ENCODE data around the gene TFF1. TPM values are rescaled to one million over a fixed set of nuclear protein-coding genes. Genes with fewer than 3 reads are reported as not detected.

TFF1 gene
- polyA plus RNA-seq, 1 donor from 2014 or later, result not detected

DNA sequence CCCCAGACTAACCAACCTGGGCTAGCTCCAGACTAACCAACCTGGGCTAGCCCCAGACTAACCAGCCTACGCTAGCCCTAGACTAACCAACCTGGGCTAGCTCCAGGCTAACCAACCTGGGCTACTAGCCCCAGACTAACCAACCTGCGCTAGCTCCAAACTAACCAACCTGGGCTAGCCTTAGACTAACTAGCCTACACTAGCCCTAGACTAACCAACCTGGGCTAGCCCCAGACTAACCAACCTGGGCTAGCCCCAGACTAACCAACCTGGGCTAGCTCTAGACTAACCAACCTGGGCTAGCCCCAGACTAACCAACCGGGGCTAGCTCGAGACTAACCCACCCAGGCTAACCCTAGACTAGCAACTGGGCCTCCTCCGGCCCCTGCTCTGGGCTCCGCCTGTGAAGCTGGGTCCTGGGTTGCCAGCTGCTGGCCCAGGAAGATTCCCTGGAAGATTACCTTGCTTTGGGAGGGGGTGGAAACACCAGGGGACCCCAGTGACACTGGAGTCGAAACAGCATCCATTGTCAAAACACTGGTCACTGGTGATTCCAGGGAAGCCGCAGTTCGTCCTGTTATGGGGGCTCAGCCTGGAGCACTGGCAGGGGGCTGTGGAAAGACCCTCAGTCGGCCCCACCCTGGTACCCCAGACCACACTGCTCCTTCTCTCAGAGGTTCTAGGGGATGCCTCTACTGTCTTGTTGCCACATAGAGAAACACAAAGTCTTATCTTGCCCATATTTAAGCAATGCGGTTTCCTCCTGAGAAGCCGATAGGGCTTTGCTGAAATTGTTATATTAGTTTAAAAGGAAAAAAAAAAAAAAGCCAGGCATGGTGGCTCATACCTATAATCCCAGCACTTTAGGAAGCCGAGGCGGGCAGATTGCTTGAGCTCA, 16.7 kb downstream of the TFF1 start:
- no peak overlapping the region for H3K27ac ChIP-seq (ENCODE audit: low read length)
- TF ChIP-seq RAD21 (conservative IDR thresholded peaks at IDR 0.05) (no peak), EZH2 (IDR thresholded peaks at IDR 0.05; ENCODE audit: borderline replicate concordance, insufficient read depth, low read length, poor library complexity, severe bottlenecking) (no peak), REST (IDR thresholded peaks at IDR 0.05; ENCODE audit: borderline replicate concordance) (no peak), EP300 (conservative IDR thresholded peaks at IDR 0.05; ENCODE audit: poor library complexity, severe bottlenecking) (no peak), CTCF (IDR thresholded peaks at IDR 0.05; ENCODE audit: poor library complexity, severe bottlenecking) (no peak), TAF1 (IDR thresholded peaks at IDR 0.05; ENCODE audit: low read depth) (no peak), SMC3 (conservative IDR thresholded peaks at IDR 0.05; ENCODE audit: poor library complexity) (no peak), MXI1 (conservative IDR thresholded peaks at IDR 0.05; ENCODE audit: poor library complexity, severe bottlenecking) (no peak), POLR2AphosphoS5 (IDR thresholded peaks at IDR 0.05) (no peak)
- no peaks in the 10 kb centered on the region for H3K9me3 ChIP-seq (ENCODE audit: low read length)
- no peaks in the 10 kb centered on the region for H3F3A ChIP-seq (ENCODE audit: insufficient read depth, low read length, poor library complexity, severe bottlenecking)
- H3K9ac ChIP-seq (ENCODE audit: low read length), result no peak overlapping the region
- no peaks in the 10 kb centered on the region for H4K20me1 ChIP-seq (ENCODE audit: insufficient read depth)
- H3K9me2 ChIP-seq (ENCODE audit: insufficient read depth, low read length), result no peaks in the 10 kb centered on the region
- H3K4me3 ChIP-seq (ENCODE audit: low read length), result no peak overlapping the region
- no peak overlapping the region for H3K4me2 ChIP-seq (ENCODE audit: low read length)
- H3K27me3 ChIP-seq (ENCODE audit: insufficient read depth, low read depth, low read length), result no peaks in the 10 kb centered on the region
- no peaks in the 10 kb centered on the region for H3K36me3 ChIP-seq (ENCODE audit: insufficient read depth, low read length)
- H2AFZ ChIP-seq (ENCODE audit: low read depth, low read length), result no peak overlapping the region
- no peaks in the 10 kb centered on the region for H3K79me2 ChIP-seq (replicated peaks; ENCODE audit: insufficient read depth, low read length)

DNA sequence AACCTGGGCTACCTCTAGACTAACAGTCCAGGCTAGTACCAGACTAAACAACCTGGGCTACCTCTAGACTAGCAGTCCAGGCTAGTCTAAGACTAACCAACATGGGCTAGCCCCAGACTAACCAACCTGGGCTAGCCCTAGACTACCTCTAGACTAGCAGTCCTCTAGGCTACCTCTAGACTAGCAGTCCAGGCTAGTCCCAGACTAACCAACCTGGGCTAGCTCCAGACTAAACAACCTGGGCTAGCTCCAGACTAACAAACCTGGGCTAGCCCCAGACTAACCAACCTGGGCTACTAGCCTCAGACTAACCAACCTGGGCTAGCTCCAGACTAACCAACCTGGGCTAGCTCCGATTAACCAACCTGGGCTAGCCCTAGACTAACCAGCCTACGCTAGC, 17.6 kb downstream of the TFF1 start:
- Histone ChIP-seq H3K9me2 (ENCODE audit: insufficient read depth, low read length) (no peaks in the 10 kb centered on the region), H3K36me3 (ENCODE audit: insufficient read depth, low read length) (no peaks in the 10 kb centered on the region), H4K20me1 (ENCODE audit: insufficient read depth) (no peaks in the 10 kb centered on the region), H3K4me3 (ENCODE audit: low read length) (no peak overlapping the region), H3F3A (ENCODE audit: insufficient read depth, low read length, poor library complexity, severe bottlenecking) (no peaks in the 10 kb centered on the region), H3K27ac (ENCODE audit: low read length) (no peak overlapping the region), H2AFZ (ENCODE audit: low read depth, low read length) (no peak overlapping the region), H3K27me3 (ENCODE audit: insufficient read depth, low read depth, low read length) (no peaks in the 10 kb centered on the region), H3K4me2 (ENCODE audit: low read length) (no peak overlapping the region), H3K9me3 (ENCODE audit: low read length) (no peaks in the 10 kb centered on the region), H3K9ac (ENCODE audit: low read length) (no peak overlapping the region), H3K79me2 (replicated peaks; ENCODE audit: insufficient read depth, low read length) (no peaks in the 10 kb centered on the region)
- TF ChIP-seq RAD21 (conservative IDR thresholded peaks at IDR 0.05), result no peak
- TF ChIP-seq CTCF (IDR thresholded peaks at IDR 0.05; ENCODE audit: poor library complexity, severe bottlenecking), result no peak
- no peak for TF ChIP-seq EP300 (conservative IDR thresholded peaks at IDR 0.05; ENCODE audit: poor library complexity, severe bottlenecking)
- no peak for TF ChIP-seq REST (IDR thresholded peaks at IDR 0.05; ENCODE audit: borderline replicate concordance)
- no peak for TF ChIP-seq TAF1 (IDR thresholded peaks at IDR 0.05; ENCODE audit: low read depth)
- no peak for TF ChIP-seq POLR2AphosphoS5 (IDR thresholded peaks at IDR 0.05)
- no peak for TF ChIP-seq SMC3 (conservative IDR thresholded peaks at IDR 0.05; ENCODE audit: poor library complexity)
- no peak for TF ChIP-seq MXI1 (conservative IDR thresholded peaks at IDR 0.05; ENCODE audit: poor library complexity, severe bottlenecking)
- no peak for TF ChIP-seq EZH2 (IDR thresholded peaks at IDR 0.05; ENCODE audit: borderline replicate concordance, insufficient read depth, low read length, poor library complexity, severe bottlenecking)

All from neural cell (in vitro differentiated cells).